ENCODE results near the gene BBOX1.

DNA sequence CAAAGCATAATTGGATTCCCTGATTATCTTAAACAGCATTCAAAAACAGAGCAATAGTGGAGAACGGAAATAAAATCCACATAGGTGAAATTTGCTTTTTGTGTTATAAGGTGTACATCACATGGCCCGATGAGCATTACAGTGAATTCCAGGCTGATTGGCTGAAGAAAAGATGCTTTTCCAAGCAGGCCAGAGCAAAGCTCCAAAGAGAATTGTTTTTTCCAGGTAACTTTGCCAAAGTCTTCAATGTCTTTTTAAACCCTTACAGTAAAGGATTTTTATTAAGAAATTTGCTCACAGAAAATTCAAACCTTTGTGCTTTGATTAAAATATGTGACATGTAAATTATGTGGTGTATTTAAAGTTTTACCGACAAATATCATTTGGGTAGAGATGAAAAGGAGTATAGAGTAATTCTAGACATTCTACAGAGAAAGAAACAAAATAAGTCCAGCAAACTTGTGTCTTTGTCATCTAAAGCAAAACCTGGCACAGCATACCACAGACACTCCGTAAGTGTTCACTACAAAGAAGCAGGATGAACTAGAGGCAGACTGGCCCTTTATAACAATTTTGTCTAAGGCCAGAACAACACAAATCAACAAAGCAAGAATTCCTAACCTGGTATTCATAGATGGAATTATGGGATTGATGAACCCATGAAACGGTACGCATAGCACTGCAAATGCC, 16.6 kb downstream of the BBOX1 start:
- TF ChIP-seq CTBP2 (IDR thresholded peaks at IDR 0.05; ENCODE audit: borderline replicate concordance, insufficient read depth, insufficient read length, low read length) (no peak), CTCF (IDR thresholded peaks at IDR 0.05; ENCODE audit: control extremely low read depth in 1 of 3, insufficient read depth in 1 of 3, low read depth in 1 of 3, low read length in 3 of 3) (no peak), POLR2A (IDR thresholded peaks at IDR 0.05; ENCODE audit: control extremely low read depth in 1 of 2, low read depth in 2 of 2, low read length in 2 of 2) (no peak), SP2 (IDR thresholded peaks at IDR 0.05; ENCODE audit: low read length) (no peak), EGR1 (IDR thresholded peaks at IDR 0.05; ENCODE audit: borderline replicate concordance, low read depth, low read length) (no peak), GABPA (IDR thresholded peaks at IDR 0.05; ENCODE audit: borderline replicate concordance, insufficient read depth, low read length) (no peak), HDAC6 (IDR thresholded peaks at IDR 0.05; ENCODE audit: low read depth, low read length) (no peak)
- TF ChIP-seq, protein P1, sequence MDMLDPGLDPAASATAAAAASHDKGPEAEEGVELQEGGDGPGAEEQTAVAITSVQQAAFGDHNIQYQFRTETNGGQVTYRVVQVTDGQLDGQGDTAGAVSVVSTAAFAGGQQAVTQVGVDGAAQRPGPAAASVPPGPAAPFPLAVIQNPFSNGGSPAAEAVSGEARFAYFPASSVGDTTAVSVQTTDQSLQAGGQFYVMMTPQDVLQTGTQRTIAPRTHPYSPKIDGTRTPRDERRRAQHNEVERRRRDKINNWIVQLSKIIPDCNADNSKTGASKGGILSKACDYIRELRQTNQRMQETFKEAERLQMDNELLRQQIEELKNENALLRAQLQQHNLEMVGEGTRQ (IDR thresholded peaks at IDR 0.05; ENCODE audit: low read length) = no peak

All from H1 (cell line).